K562 (cell line): ENCODE results near the gene ATXN10. TPM values are rescaled to one million over a fixed set of nuclear protein-coding genes. Genes with fewer than 3 reads are reported as not detected.

ENCODE experiments used
- ATAC-seq: fragments of 200-7000 bp; cut with Tn5 transposase; 3 replicates; pipeline ENCODE4 v1.9.1; 2020; ENCODE audit warnings: moderate library complexity
- BruUV-seq: library from RNA; stranded (reverse); fragments of 400-500 nt; replicated peaks from 2 replicates; lab custom pipeline; 2021; lab: Mats Ljungman, UMichigan
- CTCF ChIA-PET: fragments of 300-600 bp; formaldehyde crosslinking; extraction: SDS; loops from one replicate; lab custom pipeline; 2021; ENCODE audit warnings: low intra/inter-chr PET ratio; lab: Yijun Ruan, JAX
- POLR2A ChIA-PET: fragments of 300-600, 350-650 bp; sonication (Branson Sonifier 250); formaldehyde crosslinking; extraction: SDS; loops from one replicate; lab custom pipeline; 2021; ENCODE audit warnings: antibody characterized with exemption, inconsistent platforms; lab: Yijun Ruan, JAX
- DNase-seq, 4 experiments: peaks; one replicate each; pipeline versions ENCODE4 v3.0.0 to v3.0.0-alpha.2; 2011 to 2018; ENCODE audit warnings: low spot score in 3 of 4, mixed read lengths in 3 of 4; ENCODE audit errors: extremely low read depth in 1 of 4
- FAIRE-seq: peaks from 2 replicates; lab custom pipeline; 2011; peaks lifted over from hg19 to GRCh38; lab: Jason Lieb, UNC
- H2AFZ ChIP-seq: 2 replicates; pipeline ENCODE4 v1.6.0; 2011; ENCODE audit warnings: low read depth, low read length, control low read depth, inconsistent platforms
- H3K27ac ChIP-seq: fragments of 200-600 bp; 3 replicates; pipeline ENCODE4 v1.8.0; 2011; ENCODE audit warnings: low read depth, mild to moderate bottlenecking, control low read depth, inconsistent platforms, low read length, moderate library complexity, mixed read lengths; ENCODE audit errors: extremely low read depth
- H3K27me3 ChIP-seq, 2 experiments: fragments of 300-600 bp in 1 of 2; 2 replicates in 1 of 2; 3 replicates in 1 of 2; pipeline versions ENCODE4 v1.6.0 to v1.8.0; 2011; ENCODE audit warnings: inconsistent platforms in 2 of 2, low read length in 2 of 2, mild to moderate bottlenecking in 1 of 2, mixed read lengths in 1 of 2, moderate library complexity in 1 of 2; ENCODE audit not compliant: control insufficient read depth in 2 of 2, insufficient read depth in 2 of 2
- H3K36me3 ChIP-seq: fragments of 300-600 bp; 3 replicates; pipeline ENCODE4 v1.8.0; 2011; ENCODE audit warnings: mild to moderate bottlenecking, low read length, inconsistent platforms; ENCODE audit not compliant: control insufficient read depth, insufficient read depth
- H3K4me1 ChIP-seq, 2 experiments: fragments of 200-600 bp in 1 of 2; replicated peaks in 1 of 2; 2 replicates in 1 of 2; 3 replicates in 1 of 2; pipeline versions ENCODE4 v1.5.1 to v1.8.0; 2011; ENCODE audit warnings: inconsistent platforms in 2 of 2, low read length in 2 of 2, mild to moderate bottlenecking in 1 of 2, mixed read lengths in 1 of 2, moderate library complexity in 1 of 2; ENCODE audit not compliant: control insufficient read depth in 2 of 2, insufficient read depth in 2 of 2
- H3K4me2 ChIP-seq: 2 replicates; pipeline ENCODE4 v1.6.1; 2011; ENCODE audit warnings: low read length, control low read depth, inconsistent platforms, mixed read lengths; ENCODE audit not compliant: insufficient read depth
- H3K4me3 ChIP-seq: fragments of 200-600 bp; sonication (generic), shearing (Covaris generic); 2 replicates; pipeline ENCODE4 v1.5.1; 2016; ENCODE audit warnings: control low read depth, inconsistent platforms
- H3K79me2 ChIP-seq: fragments of 200-600 bp; 3 replicates; pipeline ENCODE4 v1.8.0; 2011; ENCODE audit warnings: low read length, inconsistent platforms; ENCODE audit not compliant: control insufficient read depth, insufficient read depth
- H3K9ac ChIP-seq, 2 experiments: 2 replicates each; pipeline versions ENCODE4 v1.6.0 to v1.6.1; 2011; ENCODE audit warnings: low read depth in 2 of 2, low read length in 2 of 2, control low read depth in 1 of 2, inconsistent platforms in 1 of 2, mild to moderate bottlenecking in 1 of 2, mixed read lengths in 1 of 2; ENCODE audit not compliant: insufficient read depth in 1 of 2
- H3K9me1 ChIP-seq: one replicate; pipeline ENCODE4 v1.6.0; 2011; ENCODE audit warnings: inconsistent platforms, mild to moderate bottlenecking, low read length, moderate library complexity; ENCODE audit not compliant: control insufficient read depth, insufficient read depth
- H3K9me3 ChIP-seq: replicated peaks from 2 replicates; pipeline ENCODE4 v1.5.1; 2011; ENCODE audit warnings: low read depth, low read length, inconsistent platforms; ENCODE audit not compliant: control insufficient read depth, insufficient read depth
- H4K20me1 ChIP-seq: replicated peaks from 2 replicates; pipeline ENCODE4 v1.6.1; 2011; ENCODE audit warnings: low read length, inconsistent platforms, mixed read lengths; ENCODE audit not compliant: control insufficient read depth, insufficient read depth
- CBX2 ChIP-seq: fragments of 200-600 bp; sonication (generic); IDR thresholded peaks from one replicate; pipeline ENCODE4 v1.6.1; 2012; ENCODE audit warnings: mild to moderate bottlenecking, low read length, inconsistent platforms; ENCODE audit not compliant: insufficient read depth, poor library complexity, severe bottlenecking
- ETS2 ChIP-seq: IDR thresholded peaks from 2 replicates; pipeline ENCODE4 v1.6.1; 2016; ENCODE audit warnings: borderline replicate concordance, missing genetic modification characterization, mild to moderate bottlenecking, moderate library complexity, missing compliant biosample characterization; ENCODE audit not compliant: poor library complexity, severe bottlenecking
- ILK ChIP-seq: fragments of 450-650 bp; IDR thresholded peaks from 2 replicates; pipeline ENCODE4 v1.6.1; 2016; ENCODE audit warnings: missing genetic modification characterization, low read depth, mild to moderate bottlenecking, missing compliant biosample characterization, moderate library complexity, borderline replicate concordance
- POLR2B ChIP-seq: fragments of 450-650 bp; IDR thresholded peaks from 2 replicates; pipeline ENCODE4 v1.6.1; 2018; ENCODE audit warnings: low read depth; ENCODE audit not compliant: partially characterized antibody
- PTTG1 ChIP-seq: fragments of 450-650 bp; IDR thresholded peaks from 2 replicates; pipeline ENCODE4 v1.6.1; 2016; ENCODE audit warnings: low read depth, mild to moderate bottlenecking, missing genetic modification characterization, missing compliant biosample characterization
- RBBP5 ChIP-seq: fragments of 200-600 bp; sonication (generic); IDR thresholded peaks from 2 replicates; pipeline ENCODE4 v1.6.1; 2012; ENCODE audit warnings: borderline replicate concordance, mild to moderate bottlenecking, low read length, control low read depth, inconsistent platforms; ENCODE audit not compliant: insufficient read depth, poor library complexity, severe bottlenecking
- ZC3H4 ChIP-seq: sonication (generic); formaldehyde crosslinking; IDR thresholded peaks from 2 replicates; pipeline ENCODE4 v1.9.0; 2021; ENCODE audit warnings: missing genetic modification reagents, borderline replicate concordance
- ZNF224 ChIP-seq: sonication (generic); formaldehyde crosslinking; IDR thresholded peaks from 2 replicates; pipeline ENCODE4 v1.8.0; 2022; ENCODE audit warnings: mild to moderate bottlenecking, missing genetic modification reagents
- WGBS: fragments of 100-300 bp; shearing (Covaris generic); methylation state at CpG from one replicate; pipeline ENCODE4 v1.1.6; 2016; ENCODE audit warnings: low coverage, mixed read lengths; ENCODE audit not compliant: insufficient coverage; ENCODE audit errors: missing lambda C conversion rate; 5-methylcytosine and 5-hydroxymethylcytosine counted together
- in situ Hi-C: fragments of 300-500 bp; cut with MboI; formaldehyde crosslinking; loops from 4 replicates; pipeline ENCODE4 v1.15.0; 2018; ENCODE audit warnings: inconsistent platforms, mixed read lengths
- intact Hi-C: fragments of 100-400 bp; cut with micrococcal nuclease; formaldehyde crosslinking; loops from 2 replicates; pipeline ENCODE4 v1.14.2; 2022
- polyA plus RNA-seq, 8 experiments: library from polyadenylated mRNA; depleted of rRNA in 4 of 8; stranded (reverse) in 5 of 8; unstranded in 3 of 8; fragments of >200 nt; fragmentation: Nextera tagmentation in 2 of 8; fragmentation: Illumina TruSeq in 1 of 8; extraction: Ambion mirVana in 2 of 8; extraction: Trizol in 1 of 8; gene quantifications; 2 replicates each; pipeline versions ENCODE4 v1.2.1 to v1.2.3, GENCODE V29; 2011 to 2014; ENCODE audit warnings: inconsistent platforms in 1 of 8, missing spikeins in 1 of 8
- total RNA-seq, 7 experiments: library from RNA; depleted of rRNA in 6 of 7; stranded (reverse); fragments of >200 nt in 6 of 7; fragmentation: Illumina TruSeq in 2 of 7; extraction: Trizol in 2 of 7; gene quantifications; 2 replicates each; pipeline versions ENCODE4 v1.2.1 to v1.2.3, GENCODE V29; 2011 to 2021; ENCODE audit warnings: low replicate concordance in 1 of 7
- TF ChIP-seq, protein P1 (sequence below): sonication (generic); formaldehyde crosslinking; IDR thresholded peaks from 2 replicates; pipeline ENCODE4 v1.9.0; 2022; ENCODE audit warnings: mild to moderate bottlenecking, missing genetic modification reagents
- TF ChIP-seq, protein P2 (sequence below): fragments of 450-650 bp; IDR thresholded peaks from one replicate; pipeline ENCODE4 v1.6.1; 2018; ENCODE audit warnings: mild to moderate bottlenecking, moderate library complexity; ENCODE audit not compliant: partially characterized antibody
- TF ChIP-seq, protein P3 (sequence below): sonication (generic); formaldehyde crosslinking; IDR thresholded peaks from 2 replicates; pipeline ENCODE4 v1.8.0; 2022; ENCODE audit warnings: mild to moderate bottlenecking, missing genetic modification reagents
- TF ChIP-seq, protein P4 (sequence below), 2 experiments: IDR thresholded peaks; 2 replicates each; pipeline ENCODE4 v1.6.1; 2011; ENCODE audit warnings: borderline replicate concordance in 1 of 2, control low read depth in 1 of 2, low read depth in 1 of 2, low read length in 1 of 2, mild to moderate bottlenecking in 1 of 2, mixed read lengths in 1 of 2, moderate library complexity in 1 of 2; ENCODE audit not compliant: insufficient read depth in 1 of 2, insufficient read length in 1 of 2, poor library complexity in 1 of 2, severe bottlenecking in 1 of 2; ENCODE audit errors: extremely low read depth in 1 of 2
- TF ChIP-seq, protein P5 (sequence below), 3 experiments: fragments of 200-800 bp in 1 of 3; sonication (Bioruptor generic) in 1 of 3; sonication (generic) in 1 of 3; formaldehyde crosslinking in 1 of 3; IDR thresholded peaks; 2 replicates each; pipeline versions ENCODE4 v1.6.1 to v1.8.0; 2016 to 2022; ENCODE audit warnings: mild to moderate bottlenecking in 2 of 3, missing compliant biosample characterization in 2 of 3, missing genetic modification characterization in 2 of 3, missing genetic modification reagents in 1 of 3

ATXN10 gene
- total and polyA plus RNA-seq, 9 of the 15 experiments (the other 6 are each of a cell fraction or from before 2014, with no cell fraction given) = 11.5 to 190 (median 33.6) TPM

DNA sequence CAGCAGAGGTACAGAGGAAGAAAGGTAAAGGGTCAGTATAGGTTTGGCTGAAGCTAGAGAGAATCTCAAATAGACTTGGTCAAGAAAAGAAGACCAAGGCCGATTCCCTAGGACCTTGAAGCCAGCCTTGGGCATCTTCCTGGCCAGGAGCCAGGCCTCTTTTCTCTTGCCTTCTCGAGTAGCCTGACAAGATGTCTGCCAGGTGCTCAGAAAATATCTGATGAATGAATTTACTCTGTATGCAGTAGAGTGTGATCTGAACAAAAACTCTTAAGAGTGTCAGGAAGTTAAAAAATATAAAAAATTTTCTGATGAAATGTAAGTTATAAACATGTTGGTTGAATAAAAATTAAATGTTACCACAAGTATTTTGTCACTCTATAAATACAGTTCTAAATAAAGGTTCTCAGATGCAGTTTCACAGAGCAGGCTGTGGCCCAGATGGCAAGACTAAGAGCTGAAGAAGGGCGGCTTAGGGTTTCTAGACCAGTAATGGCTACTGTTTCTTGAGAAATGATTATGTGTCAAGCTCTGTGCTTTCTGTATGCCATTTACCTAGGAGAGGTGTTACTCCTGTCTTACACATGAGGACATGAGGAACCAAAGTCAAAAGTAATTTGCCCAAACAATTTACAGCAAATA lies 98.1 kb downstream of the ATXN10 start:
- Histone ChIP-seq H3K27me3 (no peaks in the 10 kb centered on the region), H3K4me2 (no peak overlapping the region), H3K9ac (no peak overlapping the region), H3K9me1 (no peaks in the 10 kb centered on the region), H3K4me1 (no peaks in the 10 kb centered on the region), H3K79me2 (no peaks in the 10 kb centered on the region), H3K36me3 (no peaks in the 10 kb centered on the region), H2AFZ (no peak overlapping the region), H4K20me1 (no peaks in the 10 kb centered on the region), H3K27ac (no peak overlapping the region), H3K9me3 (no peaks in the 10 kb centered on the region), H3K4me3 (no peak overlapping the region)
- WGBS = 66% methylated on average over 3 of the region's 3 CpGs
- BruUV-seq = no TSS peak
- no peak for DNase-seq
- ChIA-PET CTCF (no interaction called here), POLR2A (no interaction called here)
- FAIRE-seq = no peak
- intact Hi-C loops = no loop called here
- ATAC-seq = no peak
- in situ Hi-C loops = no loop called here
- TF ChIP-seq POLR2B (no peak), PTTG1 (no peak), ZC3H4 (CRISPR knock-in tag) (no peak), ETS2 (tag) (no peak), CBX2 (no peak), ZNF224 (CRISPR knock-in tag) (no peak), ILK (tag) (no peak), RBBP5 (no peak)
- TF ChIP-seq, protein P1, sequence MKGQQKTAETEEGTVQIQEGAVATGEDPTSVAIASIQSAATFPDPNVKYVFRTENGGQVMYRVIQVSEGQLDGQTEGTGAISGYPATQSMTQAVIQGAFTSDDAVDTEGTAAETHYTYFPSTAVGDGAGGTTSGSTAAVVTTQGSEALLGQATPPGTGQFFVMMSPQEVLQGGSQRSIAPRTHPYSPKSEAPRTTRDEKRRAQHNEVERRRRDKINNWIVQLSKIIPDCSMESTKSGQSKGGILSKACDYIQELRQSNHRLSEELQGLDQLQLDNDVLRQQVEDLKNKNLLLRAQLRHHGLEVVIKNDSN (CRISPR knock-in tag) = no peak
- TF ChIP-seq, protein P2, sequence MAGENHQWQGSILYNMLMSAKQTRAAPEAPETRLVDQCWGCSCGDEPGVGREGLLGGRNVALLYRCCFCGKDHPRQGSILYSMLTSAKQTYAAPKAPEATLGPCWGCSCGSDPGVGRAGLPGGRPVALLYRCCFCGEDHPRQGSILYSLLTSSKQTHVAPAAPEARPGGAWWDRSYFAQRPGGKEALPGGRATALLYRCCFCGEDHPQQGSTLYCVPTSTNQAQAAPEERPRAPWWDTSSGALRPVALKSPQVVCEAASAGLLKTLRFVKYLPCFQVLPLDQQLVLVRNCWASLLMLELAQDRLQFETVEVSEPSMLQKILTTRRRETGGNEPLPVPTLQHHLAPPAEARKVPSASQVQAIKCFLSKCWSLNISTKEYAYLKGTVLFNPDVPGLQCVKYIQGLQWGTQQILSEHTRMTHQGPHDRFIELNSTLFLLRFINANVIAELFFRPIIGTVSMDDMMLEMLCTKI = no peak
- TF ChIP-seq, protein P3, sequence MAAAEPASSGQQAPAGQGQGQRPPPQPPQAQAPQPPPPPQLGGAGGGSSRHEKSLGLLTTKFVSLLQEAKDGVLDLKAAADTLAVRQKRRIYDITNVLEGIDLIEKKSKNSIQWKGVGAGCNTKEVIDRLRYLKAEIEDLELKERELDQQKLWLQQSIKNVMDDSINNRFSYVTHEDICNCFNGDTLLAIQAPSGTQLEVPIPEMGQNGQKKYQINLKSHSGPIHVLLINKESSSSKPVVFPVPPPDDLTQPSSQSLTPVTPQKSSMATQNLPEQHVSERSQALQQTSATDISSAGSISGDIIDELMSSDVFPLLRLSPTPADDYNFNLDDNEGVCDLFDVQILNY = no peak
- TF ChIP-seq, protein P4, sequence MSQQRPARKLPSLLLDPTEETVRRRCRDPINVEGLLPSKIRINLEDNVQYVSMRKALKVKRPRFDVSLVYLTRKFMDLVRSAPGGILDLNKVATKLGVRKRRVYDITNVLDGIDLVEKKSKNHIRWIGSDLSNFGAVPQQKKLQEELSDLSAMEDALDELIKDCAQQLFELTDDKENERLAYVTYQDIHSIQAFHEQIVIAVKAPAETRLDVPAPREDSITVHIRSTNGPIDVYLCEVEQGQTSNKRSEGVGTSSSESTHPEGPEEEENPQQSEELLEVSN (IDR thresholded peaks at IDR 0.05; ENCODE audit: borderline replicate concordance in 1 of 2, extremely low read depth in 1 of 2, insufficient read depth in 1 of 2, insufficient read length in 1 of 2, low read depth in 1 of 2, low read length in 1 of 2, poor library complexity in 1 of 2, severe bottlenecking in 1 of 2) = no peak
- TF ChIP-seq, protein P5, sequence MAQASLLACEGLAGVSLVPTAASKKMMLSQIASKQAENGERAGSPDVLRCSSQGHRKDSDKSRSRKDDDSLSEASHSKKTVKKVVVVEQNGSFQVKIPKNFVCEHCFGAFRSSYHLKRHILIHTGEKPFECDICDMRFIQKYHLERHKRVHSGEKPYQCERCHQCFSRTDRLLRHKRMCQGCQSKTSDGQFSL (CRISPR knock-in tag; IDR thresholded peaks at IDR 0.05) = no peak
- TF ChIP-seq, protein P5 (tag; IDR thresholded peaks at IDR 0.05) = no peak
